Osteoblast (primary cell): ENCODE measurements around the gene CARMIL1. TPM values are rescaled to one million over a fixed set of nuclear protein-coding genes. Genes with fewer than 3 reads are reported as not detected.

Source experiments
- DNase-seq: peaks from one replicate; pipeline ENCODE4 v3.0.0; 2011; ENCODE audit warnings: low spot score, mixed read lengths; ENCODE audit not compliant: insufficient read length; ENCODE audit errors: missing footprints
- H2AFZ ChIP-seq: 2 replicates; pipeline ENCODE4 v1.6.0; 2011; ENCODE audit warnings: mild to moderate bottlenecking, low read length
- H3K27ac ChIP-seq: 2 replicates; pipeline ENCODE4 v1.5.1; 2011; ENCODE audit warnings: mild to moderate bottlenecking, low read depth, low read length, moderate library complexity
- H3K27me3 ChIP-seq: 2 replicates; pipeline ENCODE4 v1.6.0; 2012; ENCODE audit warnings: mild to moderate bottlenecking, control low read depth, inconsistent platforms, low read length, moderate library complexity; ENCODE audit not compliant: insufficient read depth
- H3K36me3 ChIP-seq: 2 replicates; pipeline ENCODE4 v1.5.1; 2011; ENCODE audit warnings: mild to moderate bottlenecking, low read length, control low read depth, moderate library complexity; ENCODE audit not compliant: insufficient read depth
- H3K4me1 ChIP-seq: 2 replicates; pipeline ENCODE4 v1.5.1; 2011; ENCODE audit warnings: mild to moderate bottlenecking, low read length, control low read depth, moderate library complexity; ENCODE audit not compliant: insufficient read depth
- H3K4me2 ChIP-seq: 2 replicates; pipeline ENCODE4 v1.6.0; 2011; ENCODE audit warnings: mild to moderate bottlenecking, low read length; ENCODE audit not compliant: insufficient read depth
- H3K4me3 ChIP-seq: fragments of 200-600 bp; sonication (generic); 3 replicates; pipeline ENCODE4 v1.5.1; 2012; ENCODE audit warnings: mild to moderate bottlenecking, low read length, inconsistent platforms; ENCODE audit not compliant: insufficient read depth
- H3K79me2 ChIP-seq: 2 replicates; pipeline ENCODE4 v1.6.0; 2012; ENCODE audit warnings: mild to moderate bottlenecking, low read length, control low read depth, inconsistent platforms; ENCODE audit not compliant: insufficient read depth
- H3K9me3 ChIP-seq: 2 replicates; pipeline ENCODE4 v1.5.1; 2011; ENCODE audit warnings: low read depth, low read length, control low read depth
- H4K20me1 ChIP-seq: 2 replicates; pipeline ENCODE4 v1.6.0; 2012; ENCODE audit warnings: mild to moderate bottlenecking, low read length, control low read depth; ENCODE audit not compliant: insufficient read depth
- total RNA-seq: library from RNA; depleted of rRNA; stranded (reverse); fragments of >200 nt; gene quantifications from 2 replicates; pipeline ENCODE4 v1.2.3, GENCODE V29; 2012
- TF ChIP-seq, protein P1 (sequence below): IDR thresholded peaks from 2 replicates; pipeline ENCODE4 v1.5.1; 2011; ENCODE audit warnings: mild to moderate bottlenecking, low read depth, low read length, moderate library complexity; ENCODE audit errors: extremely low read depth

The CARMIL1 gene
- total RNA-seq, 1 donor = 25.7 TPM

DNA sequence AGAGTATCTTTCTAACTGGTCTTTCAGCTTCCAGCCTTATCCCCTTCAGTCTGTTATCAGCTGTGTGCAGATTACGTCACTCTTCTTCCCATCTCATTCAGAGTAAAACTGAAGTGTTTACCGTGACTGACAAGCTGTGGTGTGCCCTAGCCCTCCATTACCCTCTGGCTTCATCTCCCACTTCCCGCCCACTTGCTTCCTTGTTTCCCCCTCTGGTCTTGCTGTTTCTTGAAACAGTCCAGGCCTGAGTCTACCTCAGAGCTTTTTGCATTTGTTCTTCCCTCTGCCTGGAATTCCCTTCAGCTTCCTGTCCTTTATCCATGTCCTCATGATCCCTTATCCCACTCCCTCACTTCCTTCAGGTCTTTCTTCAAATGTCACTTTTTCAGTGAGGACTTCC is 66.9 kb downstream of the CARMIL1 start:
- TF ChIP-seq, protein P1, sequence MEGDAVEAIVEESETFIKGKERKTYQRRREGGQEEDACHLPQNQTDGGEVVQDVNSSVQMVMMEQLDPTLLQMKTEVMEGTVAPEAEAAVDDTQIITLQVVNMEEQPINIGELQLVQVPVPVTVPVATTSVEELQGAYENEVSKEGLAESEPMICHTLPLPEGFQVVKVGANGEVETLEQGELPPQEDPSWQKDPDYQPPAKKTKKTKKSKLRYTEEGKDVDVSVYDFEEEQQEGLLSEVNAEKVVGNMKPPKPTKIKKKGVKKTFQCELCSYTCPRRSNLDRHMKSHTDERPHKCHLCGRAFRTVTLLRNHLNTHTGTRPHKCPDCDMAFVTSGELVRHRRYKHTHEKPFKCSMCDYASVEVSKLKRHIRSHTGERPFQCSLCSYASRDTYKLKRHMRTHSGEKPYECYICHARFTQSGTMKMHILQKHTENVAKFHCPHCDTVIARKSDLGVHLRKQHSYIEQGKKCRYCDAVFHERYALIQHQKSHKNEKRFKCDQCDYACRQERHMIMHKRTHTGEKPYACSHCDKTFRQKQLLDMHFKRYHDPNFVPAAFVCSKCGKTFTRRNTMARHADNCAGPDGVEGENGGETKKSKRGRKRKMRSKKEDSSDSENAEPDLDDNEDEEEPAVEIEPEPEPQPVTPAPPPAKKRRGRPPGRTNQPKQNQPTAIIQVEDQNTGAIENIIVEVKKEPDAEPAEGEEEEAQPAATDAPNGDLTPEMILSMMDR = no peak
- Histone ChIP-seq H3K4me1 (no peaks in the 10 kb centered on the region), H3K4me2 (no peak overlapping the region), H3K36me3 (no peaks in the 10 kb centered on the region), H3K79me2 (peaks cover 4% of the 10 kb centered on the region), H4K20me1 (no peaks in the 10 kb centered on the region), H3K27ac (no peak overlapping the region), H3K4me3 (no peak overlapping the region), H3K9me3 (no peaks in the 10 kb centered on the region), H2AFZ (no peak overlapping the region), H3K27me3 (no peaks in the 10 kb centered on the region)
- DNase-seq = no peak

DNA sequence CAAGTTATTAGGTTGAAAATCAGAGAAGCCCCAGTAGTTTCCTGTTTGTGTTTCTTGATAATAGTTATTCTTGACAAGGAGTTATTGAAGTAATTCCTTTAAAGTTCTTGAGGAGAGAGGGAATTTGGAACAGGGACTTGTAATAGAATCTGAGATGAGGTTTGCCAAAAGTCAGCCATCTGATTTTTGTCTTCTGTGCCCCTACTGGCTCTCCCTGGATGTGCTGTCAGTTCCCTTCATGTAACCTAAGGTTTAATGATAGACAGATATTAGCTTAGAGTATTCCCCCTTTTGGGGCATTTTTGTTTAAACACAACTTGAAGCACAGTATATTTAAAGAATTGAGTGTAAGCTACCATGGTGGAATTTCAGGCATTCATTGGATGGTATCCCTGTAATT is 71.4 kb downstream of the CARMIL1 start:
- Histone ChIP-seq H4K20me1 (no peaks in the 10 kb centered on the region), H3K27ac (no peak overlapping the region), H3K4me3 (no peak overlapping the region), H3K4me2 (no peak overlapping the region), H3K9me3 (no peaks in the 10 kb centered on the region), H2AFZ (no peak overlapping the region), H3K4me1 (peaks cover 6% of the 10 kb centered on the region), H3K36me3 (no peaks in the 10 kb centered on the region), H3K27me3 (no peaks in the 10 kb centered on the region), H3K79me2 (no peaks in the 10 kb centered on the region)
- DNase-seq = no peak
- TF ChIP-seq, protein P1 = no peak

- TF ChIP-seq, protein P1 = no peak
- no peak overlapping the region for H3K4me2 ChIP-seq
- no peaks in the 10 kb centered on the region for H4K20me1 ChIP-seq
- H3K79me2 ChIP-seq = peaks cover under 1% of the 10 kb centered on the region
- H3K4me3 ChIP-seq = no peak overlapping the region
- no peaks in the 10 kb centered on the region for H3K27me3 ChIP-seq
- H3K36me3 ChIP-seq = no peaks in the 10 kb centered on the region
- H3K9me3 ChIP-seq = no peaks in the 10 kb centered on the region
- H3K4me1 ChIP-seq = peaks cover 6% of the 10 kb centered on the region
- DNase-seq = no peak
- no peak overlapping the region for H2AFZ ChIP-seq
- H3K27ac ChIP-seq = no peak overlapping the region
Measured at GRCh38 chr6:25351485-25351884, 72.3 kb downstream of the CARMIL1 start.

DNA sequence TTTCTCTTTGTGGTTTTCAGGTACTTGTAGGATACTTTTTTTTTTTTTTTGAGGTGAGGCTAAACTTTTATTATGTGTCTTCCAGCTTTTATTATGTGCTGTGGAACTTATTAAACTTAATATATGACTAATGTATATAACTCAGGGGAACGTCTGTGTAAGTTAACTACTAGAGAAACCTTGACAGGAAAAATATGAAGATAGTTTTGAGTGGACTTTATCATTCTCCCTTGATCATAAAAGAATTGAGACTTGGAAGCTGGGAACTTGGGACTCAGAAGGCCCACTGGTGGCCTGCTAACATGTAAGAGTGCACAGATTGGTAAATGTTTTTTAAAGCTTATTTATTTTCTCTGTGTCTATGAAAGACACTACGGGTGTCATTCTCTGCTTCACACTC is 73.1 kb downstream of the CARMIL1 start:
- DNase-seq = peak; percentile 27
- no peak overlapping the region for H3K4me3 ChIP-seq
- no peaks in the 10 kb centered on the region for H4K20me1 ChIP-seq
- peaks cover 6% of the 10 kb centered on the region for H3K4me1 ChIP-seq
- no peaks in the 10 kb centered on the region for H3K36me3 ChIP-seq
- TF ChIP-seq, protein P1 = no peak
- H3K27me3 ChIP-seq = no peaks in the 10 kb centered on the region
- H3K9me3 ChIP-seq = no peaks in the 10 kb centered on the region
- H3K27ac ChIP-seq = no peak overlapping the region
- H3K4me2 ChIP-seq = no peak overlapping the region
- peaks cover 2% of the 10 kb centered on the region for H3K79me2 ChIP-seq
- no peak overlapping the region for H2AFZ ChIP-seq
